GM21529 (cell line): ENCODE data around the gene PRKN.

ENCODE experiments used
- ATAC-seq: cut with Tn5 transposase; IDR thresholded peaks from one replicate; pipeline ENCODE4 v1.9.1; 2021; ENCODE audit not compliant: unreplicated experiment

Gene PRKN

DNA sequence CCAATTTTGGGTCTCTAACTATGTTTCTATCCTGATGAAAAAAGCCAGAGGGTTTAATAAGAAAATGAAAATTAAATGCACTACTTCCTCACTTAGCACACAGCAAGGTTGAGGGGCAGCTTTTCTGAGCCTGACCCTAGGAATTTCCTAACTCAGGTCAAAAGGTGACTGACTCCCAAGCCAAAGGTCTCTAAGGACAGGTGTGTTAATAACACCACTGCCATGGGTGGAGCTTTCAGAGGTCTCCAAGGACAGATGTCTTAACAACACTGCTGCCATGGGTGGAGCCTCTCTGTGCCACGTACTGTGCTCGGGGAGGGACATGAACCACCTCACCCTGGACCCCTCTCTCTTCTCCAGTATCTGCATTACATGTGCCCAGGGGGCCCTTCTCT lies 339.2 kb downstream of the PRKN start:
- no peak for ATAC-seq

- no peak for ATAC-seq
Measured at GRCh38 chr6:162387718-162388382, 339.7 kb downstream of the PRKN start.

GRCh38 chr6:162385980-162386379 lies 341.6 kb downstream of the PRKN start:
- no peak for ATAC-seq

DNA sequence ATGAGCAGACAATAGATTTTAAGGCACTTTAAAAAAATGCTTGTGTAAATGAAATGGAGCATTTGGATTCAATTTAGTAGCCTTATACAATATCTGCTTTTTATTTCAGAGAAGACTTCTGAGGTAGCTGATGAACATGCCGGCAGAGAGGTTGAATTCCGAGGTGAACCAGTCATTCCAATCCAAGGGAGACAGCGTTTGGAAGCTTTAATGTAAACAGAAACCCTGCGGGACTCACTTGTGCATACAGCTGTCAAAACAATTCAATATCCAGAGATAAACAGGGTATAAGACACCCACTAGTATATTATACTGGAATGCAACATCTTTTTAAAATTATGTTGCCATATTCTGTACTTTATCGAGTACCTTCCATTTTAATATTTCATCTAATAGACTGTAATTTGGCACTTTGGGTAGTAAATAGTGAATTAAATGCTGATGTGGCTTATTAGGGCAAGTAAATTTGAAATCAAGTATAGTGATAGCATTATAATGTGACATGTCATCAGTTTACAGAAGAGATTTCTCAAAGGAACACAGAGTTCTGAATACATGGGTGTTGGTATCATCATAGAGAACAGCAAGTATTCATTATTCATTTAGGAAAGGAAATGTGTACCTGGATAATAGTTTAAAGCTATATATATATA lies 347.7 kb downstream of the PRKN start:
- no peak for ATAC-seq

DNA sequence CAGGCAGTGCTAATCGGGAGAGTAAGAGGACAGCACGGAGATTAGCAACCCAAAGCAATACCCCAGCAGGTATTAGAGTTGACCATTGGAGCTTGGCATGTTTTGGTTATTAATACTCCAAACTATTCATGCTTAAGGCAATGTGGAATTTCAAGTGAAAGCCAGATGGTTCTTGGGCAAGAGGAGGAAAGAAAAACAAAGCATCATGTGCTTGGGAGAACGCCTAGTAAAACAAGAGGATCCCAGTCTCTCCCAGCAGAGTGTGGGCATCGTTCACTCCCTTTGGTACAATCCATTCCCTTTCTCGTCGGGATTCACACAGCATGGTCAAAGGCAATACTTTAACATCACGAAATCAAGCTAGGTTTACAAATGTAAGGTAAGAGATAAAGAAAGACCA lies 349.8 kb downstream of the PRKN start:
- no peak for ATAC-seq

GRCh38 chr6:162373868-162374267 lies 353.7 kb downstream of the PRKN start:
- ATAC-seq: no peak

GRCh38 chr6:162373192-162373591 lies 354.4 kb downstream of the PRKN start:
- ATAC-seq: no peak

DNA sequence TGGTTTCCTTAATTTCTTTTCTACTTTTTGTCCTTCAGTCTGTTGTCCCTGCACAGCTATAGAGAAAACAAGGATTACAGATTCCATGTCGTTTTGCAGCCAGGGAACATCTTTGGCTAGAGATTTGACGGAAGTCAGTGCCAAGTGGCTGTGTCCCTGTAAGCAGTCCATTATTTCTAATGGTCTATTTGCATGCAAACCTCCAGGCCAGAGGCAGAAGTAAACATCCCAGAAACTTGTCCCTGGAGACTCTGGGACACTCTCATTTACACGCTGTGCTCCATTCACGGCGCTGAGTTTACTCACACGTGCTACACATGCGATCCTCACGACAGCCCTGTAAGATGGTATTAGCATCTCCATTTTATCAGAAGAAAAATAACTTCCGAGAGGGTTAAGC lies 355.5 kb downstream of the PRKN start:
- ATAC-seq: no peak

- ATAC-seq: no peak
Measured at GRCh38 chr6:162371121-162371520, 356.4 kb downstream of the PRKN start.

DNA sequence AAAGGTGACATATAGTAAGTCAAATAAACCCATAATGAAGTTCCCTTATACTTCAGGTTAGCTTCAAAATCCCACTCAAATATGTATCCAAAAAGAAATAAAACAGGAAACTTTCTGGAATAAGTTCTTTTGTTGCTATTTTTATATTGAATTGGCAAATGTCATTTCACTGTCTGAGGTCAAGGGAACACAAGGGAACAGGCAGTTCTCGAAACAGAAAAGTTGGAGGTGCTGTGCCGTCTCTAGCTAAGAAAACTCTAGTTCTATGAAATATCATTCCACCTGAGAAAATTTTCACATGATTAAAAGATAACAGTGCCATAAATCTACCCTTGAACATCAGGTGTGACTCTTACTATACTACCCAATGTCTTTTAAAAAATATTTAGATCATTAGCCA lies 358.5 kb downstream of the PRKN start:
- no peak for ATAC-seq

DNA sequence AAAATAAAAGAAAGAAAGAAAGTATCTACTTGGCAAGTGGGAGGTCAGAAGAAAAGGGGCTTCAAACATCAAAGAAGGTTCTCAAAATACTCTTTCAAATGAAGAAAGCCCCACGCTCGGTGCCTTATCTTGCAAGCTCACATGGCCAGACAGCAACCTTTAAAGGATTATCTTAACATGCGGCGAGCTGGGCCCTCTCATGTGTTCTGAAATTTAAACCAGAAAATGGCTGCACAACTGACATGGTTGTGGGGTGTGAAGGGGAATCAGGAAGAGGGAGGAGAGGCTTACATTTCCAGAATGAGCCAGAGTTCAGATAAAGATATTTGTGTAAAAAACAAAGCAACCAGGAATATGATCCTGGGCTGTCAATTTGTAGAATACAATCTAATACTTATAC lies 363.1 kb downstream of the PRKN start:
- no peak for ATAC-seq

- ATAC-seq: no peak
Measured at GRCh38 chr6:162363757-162364156, 363.8 kb downstream of the PRKN start.

DNA sequence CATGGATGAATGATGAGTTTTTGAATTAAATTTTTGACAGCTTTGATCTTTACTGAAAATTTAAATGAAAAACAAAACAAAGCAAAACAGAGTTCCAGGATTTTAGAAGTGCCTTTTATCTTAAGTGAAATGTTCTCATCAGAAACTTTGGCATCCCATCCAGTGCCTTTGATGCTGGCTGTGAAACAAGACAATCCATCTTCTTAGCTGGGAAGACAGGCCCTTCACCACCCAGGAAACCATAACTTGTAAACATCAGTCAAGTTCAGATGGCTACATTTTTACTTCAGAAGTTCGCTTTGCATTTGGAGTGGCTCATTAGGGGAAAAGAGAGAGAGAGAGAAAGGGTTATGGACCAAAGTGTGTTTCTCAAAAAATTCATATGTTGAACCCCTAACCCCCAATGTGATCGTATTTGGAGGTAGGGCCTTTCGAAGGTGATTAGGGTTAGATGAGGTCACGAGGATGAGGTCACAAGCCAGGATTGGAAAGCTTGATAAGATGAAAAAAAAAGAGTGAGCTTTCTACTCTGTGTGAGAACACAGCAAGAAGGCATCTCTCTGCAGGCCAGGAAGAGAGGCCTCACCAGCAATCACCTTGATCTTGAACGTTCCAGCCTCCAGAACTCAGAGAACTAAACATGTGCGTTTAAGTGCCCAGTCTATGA lies 366.5 kb downstream of the PRKN start:
- no peak for ATAC-seq

GRCh38 chr6:162358625-162359024 lies 368.9 kb downstream of the PRKN start:
- no peak for ATAC-seq

DNA sequence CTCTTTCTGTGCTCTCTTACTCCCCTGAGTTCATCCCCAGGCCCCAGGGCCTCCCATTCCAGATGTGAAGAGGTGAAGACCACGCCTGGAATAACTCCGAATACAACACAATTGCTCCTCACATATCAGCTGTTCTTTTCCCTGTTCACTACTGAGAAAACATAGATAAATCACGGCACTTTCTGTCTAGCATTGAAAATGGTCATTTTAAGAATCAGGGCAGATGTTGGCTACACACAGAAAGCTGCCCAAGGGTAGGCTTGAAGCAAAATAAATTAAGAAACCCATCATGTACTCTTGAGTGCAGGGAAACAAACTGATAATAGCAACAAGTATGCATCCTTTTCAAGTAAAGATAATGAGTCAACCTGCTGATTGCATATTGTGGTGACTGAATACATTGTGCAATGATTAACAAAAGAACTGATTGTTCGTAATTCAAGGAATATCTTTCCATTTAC lies 382.5 kb downstream of the PRKN start:
- ATAC-seq: no peak

DNA sequence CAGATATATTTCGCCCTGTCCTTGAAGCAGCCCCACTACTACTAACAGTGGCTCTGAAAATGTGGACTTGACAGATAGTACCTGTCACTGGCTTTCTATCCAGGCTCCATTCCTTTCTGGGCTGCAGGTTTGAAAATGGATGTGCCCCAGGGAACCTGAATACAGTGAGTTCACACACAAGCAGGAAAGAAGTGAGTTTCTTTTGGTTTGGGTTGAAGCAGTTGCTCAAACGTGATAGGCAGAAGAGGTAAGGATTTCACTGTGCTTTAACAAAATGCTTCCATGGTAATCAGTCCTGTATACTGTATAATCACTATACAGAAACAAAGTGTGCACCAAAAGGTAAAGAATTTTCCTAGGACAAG lies 382.9 kb downstream of the PRKN start:
- ATAC-seq: no peak

DNA sequence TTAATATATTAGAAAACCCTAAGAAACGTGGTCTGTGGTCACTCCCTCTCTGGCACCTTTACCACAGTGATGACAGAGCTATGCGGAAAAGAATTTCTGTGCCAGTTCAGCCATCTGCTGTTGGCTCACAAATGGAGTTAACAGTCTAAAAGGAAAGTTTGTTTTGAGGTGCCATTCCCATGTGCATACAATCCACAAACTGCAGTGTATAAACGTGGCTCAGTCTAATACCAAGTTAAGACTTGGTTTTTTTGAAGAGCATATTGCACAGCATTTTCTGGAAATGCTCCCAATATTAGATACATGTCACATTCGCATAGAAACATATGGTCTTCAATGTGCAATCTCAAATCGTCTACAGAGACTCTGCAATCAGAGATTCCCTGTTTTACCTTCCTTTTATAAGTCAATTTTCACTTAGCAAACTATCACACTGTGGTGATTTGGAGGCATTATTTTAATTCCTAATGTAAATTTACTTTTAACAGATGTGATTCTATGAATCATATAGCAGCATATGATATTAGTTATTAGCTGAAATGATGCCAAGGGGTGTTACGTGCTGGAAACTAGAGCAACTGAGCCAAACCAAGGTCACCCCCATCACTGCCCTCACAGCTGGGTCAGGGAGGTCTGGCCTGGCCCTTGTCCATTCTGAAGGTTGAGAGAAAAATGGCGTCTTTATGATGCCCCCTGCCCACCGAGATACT lies 383.5 kb downstream of the PRKN start:
- no peak for ATAC-seq

- ATAC-seq: no peak
Measured at GRCh38 chr6:162343198-162343935, 384.2 kb downstream of the PRKN start.

DNA sequence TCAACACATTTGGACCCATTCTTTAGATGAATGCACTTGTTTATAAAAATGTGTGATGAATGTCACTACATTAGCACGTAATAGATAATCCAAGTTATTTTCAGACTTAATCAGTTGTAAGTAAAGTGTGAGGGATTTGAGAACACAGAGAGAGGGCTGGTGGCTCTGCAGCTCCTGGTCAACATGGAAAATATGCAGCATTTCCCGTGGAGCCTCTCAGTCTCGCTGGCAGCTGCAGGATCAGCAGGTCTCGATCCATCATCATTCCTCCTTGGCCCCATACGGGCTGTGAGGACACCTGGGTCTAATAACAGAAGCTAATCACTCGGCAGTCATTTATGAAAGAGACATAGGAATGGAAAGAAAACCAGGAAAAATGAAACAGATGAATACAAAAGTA lies 390.2 kb downstream of the PRKN start:
- no peak for ATAC-seq

DNA sequence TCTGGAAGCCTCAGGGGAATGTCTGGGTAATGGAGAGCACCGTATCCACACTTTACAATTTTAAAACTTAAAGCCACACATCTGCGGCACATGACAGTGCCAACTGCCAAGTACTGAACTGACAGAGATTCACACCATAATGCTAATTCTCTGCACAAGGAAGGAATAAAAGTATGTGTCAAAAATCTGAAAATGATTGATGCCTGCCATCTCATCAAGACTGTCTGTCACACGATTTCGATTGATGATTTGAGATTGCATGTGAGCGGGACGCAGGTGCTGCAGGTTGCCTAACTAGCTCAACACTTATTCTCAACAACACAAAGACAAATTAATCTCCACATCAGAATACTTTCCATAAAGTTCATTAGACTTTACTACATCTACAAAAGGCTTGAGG lies 391.2 kb downstream of the PRKN start:
- ATAC-seq: no peak

GRCh38 chr6:162332365-162332764 lies 395.2 kb downstream of the PRKN start:
- ATAC-seq: no peak
